ENCODE data around the gene HS2ST1. TPM values are rescaled to one million over a fixed set of nuclear protein-coding genes. Genes with fewer than 3 reads are reported as not detected.

The HS2ST1 gene
- 10.1 and 11.6 TPM in 2 replicates for total RNA-seq (2014; rRNA removed; shearing (Covaris generic))

DNA sequence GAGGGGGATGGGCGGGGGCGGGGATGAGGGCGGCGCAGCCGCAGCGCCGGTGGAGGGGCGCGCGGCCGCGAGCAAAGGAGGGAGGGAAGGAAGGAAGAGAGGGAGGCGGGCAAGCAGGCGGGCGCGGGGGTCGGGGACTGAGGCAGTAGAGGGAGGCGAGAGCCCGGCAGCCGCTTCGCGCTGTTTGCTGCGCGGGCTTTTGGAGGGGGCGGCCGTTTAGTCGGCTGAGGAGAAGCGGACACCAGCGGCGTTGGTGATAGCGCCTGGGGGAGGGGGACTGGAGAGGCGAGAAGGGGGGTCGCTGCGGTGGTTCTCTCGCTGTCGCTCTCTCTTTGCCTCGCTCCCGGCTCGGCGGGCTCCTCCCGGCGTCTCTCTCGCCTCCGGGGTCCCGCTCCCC, at the start of gene HS2ST1:
Gene HS2ST1, plus strand, starts transcription at position 35 of the 397 bp plus-strand sequence.

GRCh38 chr1:86913896-86914600, 387 bp upstream of the HS2ST1 start, which contains the start of gene SELENOF:
Gene SELENOF, minus strand, starts transcription at chr1:86914126. Its CDS starts 15 bp downstream, at chr1:86914111.

Other genes with a start within 250 kb of the HS2ST1 start
- 12.6 and 13.1 TPM in 2 replicates for gene SH3GLB1, start 210.1 kb upstream of the HS2ST1 start, total RNA-seq (2014; rRNA removed; shearing (Covaris generic))
- 69.6 and 79.1 TPM in 2 replicates for gene SELENOF, start 509 bp upstream of the HS2ST1 start, total RNA-seq (2014; rRNA removed; shearing (Covaris generic))

Data from A375 (cell line).